Mesenchymal stem cell (in vitro differentiated cells and primary cell): ENCODE data around the gene CDR2.

ENCODE experiments used
- DNase-seq: peaks from one replicate; pipeline ENCODE4 v3.0.0-alpha.2; 2013
- H2AFZ ChIP-seq: one replicate; pipeline ENCODE4 v1.6.1; 2013; ENCODE audit warnings: low read depth, mild to moderate bottlenecking, control low read depth, inconsistent platforms, low read length, moderate library complexity
- H2AK5ac ChIP-seq: 2 replicates; pipeline ENCODE4 v1.6.1; 2013; ENCODE audit warnings: low read length, moderate library complexity, mild to moderate bottlenecking, inconsistent platforms; ENCODE audit not compliant: severe bottlenecking
- H2BK120ac ChIP-seq: one replicate; pipeline ENCODE4 v1.6.1; 2013; ENCODE audit warnings: low read depth, mild to moderate bottlenecking, inconsistent platforms, low read length, moderate library complexity
- H2BK12ac ChIP-seq, 2 experiments: one replicate each; pipeline ENCODE4 v1.6.1; 2013; ENCODE audit warnings: inconsistent platforms in 2 of 2, low read length in 2 of 2, mild to moderate bottlenecking in 2 of 2, moderate library complexity in 2 of 2, control low read depth in 1 of 2
- H2BK15ac ChIP-seq: one replicate; pipeline ENCODE4 v1.6.1; 2013; ENCODE audit warnings: mild to moderate bottlenecking, low read depth, inconsistent platforms; ENCODE audit not compliant: poor library complexity, severe bottlenecking
- H2BK5ac ChIP-seq: 2 replicates; pipeline ENCODE4 v1.6.1; 2013; ENCODE audit warnings: low read depth, mild to moderate bottlenecking, low read length, control low read depth, inconsistent platforms; ENCODE audit not compliant: poor library complexity, severe bottlenecking
- H3K14ac ChIP-seq, 2 experiments: one replicate each; pipeline ENCODE4 v1.6.1; 2013; ENCODE audit warnings: inconsistent platforms in 2 of 2, low read length in 2 of 2, control low read depth in 1 of 2, mild to moderate bottlenecking in 1 of 2, moderate library complexity in 1 of 2
- H3K18ac ChIP-seq, 2 experiments: one replicate each; pipeline ENCODE4 v1.6.1; 2013; ENCODE audit warnings: inconsistent platforms in 2 of 2, low read length in 2 of 2, control low read depth in 1 of 2, low read depth in 1 of 2, mild to moderate bottlenecking in 1 of 2
- H3K23ac ChIP-seq, 2 experiments: one replicate each; pipeline ENCODE4 v1.6.1; 2013; ENCODE audit warnings: inconsistent platforms in 2 of 2, low read length in 2 of 2, mild to moderate bottlenecking in 2 of 2, moderate library complexity in 2 of 2, control low read depth in 1 of 2
- H3K27ac ChIP-seq: 2 replicates; pipeline ENCODE4 v1.5.1; 2013; ENCODE audit warnings: mild to moderate bottlenecking, moderate library complexity, low read length, control low read depth, inconsistent platforms; ENCODE audit not compliant: poor library complexity, severe bottlenecking
- H3K27me3 ChIP-seq, 2 experiments: 2 replicates each; pipeline versions ENCODE4 v1.6.1 to v1.7.0; 2013; ENCODE audit warnings: low read length in 2 of 2, mild to moderate bottlenecking in 2 of 2, moderate library complexity in 2 of 2, control low read depth in 1 of 2, inconsistent platforms in 1 of 2; ENCODE audit not compliant: control insufficient read depth in 1 of 2, insufficient read depth in 1 of 2
- H3K36me3 ChIP-seq, 2 experiments: 2 replicates each; pipeline versions ENCODE4 v1.6.1 to v1.7.0; 2013; ENCODE audit warnings: low read length in 2 of 2, control low read depth in 1 of 2, inconsistent platforms in 1 of 2, low read depth in 1 of 2, mild to moderate bottlenecking in 1 of 2; ENCODE audit not compliant: insufficient read depth in 2 of 2, control insufficient read depth in 1 of 2
- H3K4ac ChIP-seq, 2 experiments: one replicate each; pipeline ENCODE4 v1.6.1; 2013; ENCODE audit warnings: inconsistent platforms in 2 of 2, low read length in 2 of 2, mild to moderate bottlenecking in 2 of 2, moderate library complexity in 2 of 2, control low read depth in 1 of 2, low read depth in 1 of 2
- H3K4me1 ChIP-seq: 2 replicates; pipeline ENCODE4 v1.6.1; 2013; ENCODE audit warnings: low read depth, low read length, control low read depth; ENCODE audit not compliant: control insufficient read depth, insufficient read depth
- H3K4me2 ChIP-seq: 2 replicates; pipeline ENCODE4 v1.6.1; 2013; ENCODE audit warnings: low read length, mild to moderate bottlenecking, inconsistent platforms; ENCODE audit not compliant: poor library complexity, severe bottlenecking
- H3K4me3 ChIP-seq, 2 experiments: 2 replicates each; pipeline versions ENCODE4 v1.5.1 to v1.7.0; 2013; ENCODE audit warnings: low read length in 2 of 2, mild to moderate bottlenecking in 2 of 2, control low read depth in 1 of 2, low read depth in 1 of 2; ENCODE audit not compliant: insufficient read depth in 1 of 2
- H3K79me1 ChIP-seq: replicated peaks from 2 replicates; pipeline ENCODE4 v1.6.1; 2013; ENCODE audit warnings: mild to moderate bottlenecking, control low read depth, low read length, inconsistent platforms; ENCODE audit not compliant: poor library complexity, severe bottlenecking
- H3K9ac ChIP-seq: 2 replicates; pipeline ENCODE4 v1.7.0; 2013; ENCODE audit warnings: mild to moderate bottlenecking, low read length, moderate library complexity
- H3K9me3 ChIP-seq: 2 replicates; pipeline ENCODE4 v1.7.0; 2013; ENCODE audit warnings: mild to moderate bottlenecking, low read length; ENCODE audit not compliant: control insufficient read depth
- H4K8ac ChIP-seq: one replicate; pipeline ENCODE4 v1.6.1; 2013; ENCODE audit warnings: inconsistent platforms, mild to moderate bottlenecking, low read length, moderate library complexity
- H4K91ac ChIP-seq: one replicate; pipeline ENCODE4 v1.6.1; 2013; ENCODE audit warnings: mild to moderate bottlenecking, low read length, inconsistent platforms
- WGBS: methylation state at CpG from one replicate; pipeline ENCODE4 v1.1.7; 2013; ENCODE audit warnings: mixed read lengths; 5-methylcytosine and 5-hydroxymethylcytosine counted together

CDR2 gene

DNA sequence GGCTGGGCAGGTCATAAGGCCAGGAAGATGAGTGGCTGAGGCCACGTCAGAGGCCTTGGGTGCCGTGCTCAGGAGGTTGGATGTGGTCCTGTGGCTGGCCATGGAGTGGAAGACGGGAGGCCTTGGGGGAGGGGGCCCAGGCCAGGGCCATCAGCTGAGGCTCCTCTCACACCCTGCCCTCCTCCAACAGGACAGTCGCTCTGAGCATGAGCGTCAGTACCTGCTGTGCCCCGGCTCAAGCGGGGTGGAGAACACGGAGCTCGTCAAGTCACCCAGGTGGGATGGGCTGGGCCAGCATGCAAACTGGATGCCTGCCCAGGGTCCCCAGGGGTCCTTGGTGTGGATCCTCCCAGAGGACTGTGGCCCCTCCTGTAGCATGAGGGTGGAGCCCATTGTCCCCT lies 58.0 kb downstream of the CDR2 start:
- H3K79me1 ChIP-seq, result peaks cover 15% of the 10 kb centered on the region
- no peak overlapping the region for H3K18ac ChIP-seq
- no peak overlapping the region for H2AK5ac ChIP-seq
- H2BK12ac ChIP-seq, result no peak overlapping the region
- peaks cover 68 to 84% of the 10 kb centered on the region in 2 experiments for H3K36me3 ChIP-seq
- H4K91ac ChIP-seq, result no peak overlapping the region
- H2AFZ ChIP-seq, result no peak overlapping the region
- no peak overlapping the region for H3K4me3 ChIP-seq
- WGBS, result 95% methylated on average over 9 of the region's 9 CpGs
- no peak overlapping the region for H3K14ac ChIP-seq
- no peak overlapping the region for H2BK120ac ChIP-seq
- H3K4ac ChIP-seq, result no peak overlapping the region
- H3K9me3 ChIP-seq, result no peaks in the 10 kb centered on the region
- no peak overlapping the region for H3K9ac ChIP-seq
- peak overlapping the region in 1 of 2 experiments; percentile 92 for H3K23ac ChIP-seq
- no peak overlapping the region for H2BK15ac ChIP-seq
- no peak overlapping the region for H2BK5ac ChIP-seq
- peaks cover 4% of the 10 kb centered on the region for H3K4me1 ChIP-seq
- H3K27me3 ChIP-seq, result no peaks in the 10 kb centered on the region
- no peak overlapping the region for H3K4me2 ChIP-seq
- H4K8ac ChIP-seq, result no peak overlapping the region
- no peak overlapping the region for H3K27ac ChIP-seq
- DNase-seq, result no peak

DNA sequence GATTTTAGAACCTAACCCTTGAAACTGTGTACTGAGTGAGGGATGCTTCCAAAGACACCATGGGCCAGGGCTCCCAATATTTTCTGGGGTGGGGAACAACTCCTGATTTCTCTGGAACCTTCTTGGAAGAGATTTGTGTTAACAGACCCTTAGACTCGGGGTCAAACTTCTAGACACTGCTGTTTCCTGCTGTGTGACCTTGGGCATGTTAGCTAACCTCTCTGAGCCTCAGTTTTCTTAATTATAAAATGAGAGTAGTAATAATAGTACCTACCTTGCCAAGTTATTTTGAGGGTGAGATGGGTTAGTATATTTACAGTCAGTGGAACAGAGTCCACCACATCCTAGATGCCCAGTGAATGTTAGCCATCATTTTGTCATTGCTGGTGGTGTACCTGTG lies 58.4 kb downstream of the CDR2 start:
- Histone ChIP-seq H3K27me3 (no peaks in the 10 kb centered on the region), H3K4me1 (peaks cover 3% of the 10 kb centered on the region), H2BK15ac (no peak overlapping the region), H3K14ac (no peak overlapping the region), H4K8ac (no peak overlapping the region), H3K9me3 (no peaks in the 10 kb centered on the region), H3K27ac (no peak overlapping the region), H3K79me1 (peaks cover 14% of the 10 kb centered on the region), H3K36me3 (peaks cover 67 to 85% of the 10 kb centered on the region in 2 experiments), H3K4ac (no peak overlapping the region), H3K18ac (no peak overlapping the region), H3K4me2 (no peak overlapping the region), H2AK5ac (no peak overlapping the region), H2BK120ac (no peak overlapping the region), H4K91ac (no peak overlapping the region), H3K9ac (no peak overlapping the region), H3K23ac (peak overlapping the region in 1 of 2 experiments; percentile 92), H2BK5ac (no peak overlapping the region), H2BK12ac (no peak overlapping the region), H2AFZ (no peak overlapping the region), H3K4me3 (no peak overlapping the region)
- WGBS, result no CpG with 5 or more reads among the region's 1 CpG
- no peak for DNase-seq

DNA sequence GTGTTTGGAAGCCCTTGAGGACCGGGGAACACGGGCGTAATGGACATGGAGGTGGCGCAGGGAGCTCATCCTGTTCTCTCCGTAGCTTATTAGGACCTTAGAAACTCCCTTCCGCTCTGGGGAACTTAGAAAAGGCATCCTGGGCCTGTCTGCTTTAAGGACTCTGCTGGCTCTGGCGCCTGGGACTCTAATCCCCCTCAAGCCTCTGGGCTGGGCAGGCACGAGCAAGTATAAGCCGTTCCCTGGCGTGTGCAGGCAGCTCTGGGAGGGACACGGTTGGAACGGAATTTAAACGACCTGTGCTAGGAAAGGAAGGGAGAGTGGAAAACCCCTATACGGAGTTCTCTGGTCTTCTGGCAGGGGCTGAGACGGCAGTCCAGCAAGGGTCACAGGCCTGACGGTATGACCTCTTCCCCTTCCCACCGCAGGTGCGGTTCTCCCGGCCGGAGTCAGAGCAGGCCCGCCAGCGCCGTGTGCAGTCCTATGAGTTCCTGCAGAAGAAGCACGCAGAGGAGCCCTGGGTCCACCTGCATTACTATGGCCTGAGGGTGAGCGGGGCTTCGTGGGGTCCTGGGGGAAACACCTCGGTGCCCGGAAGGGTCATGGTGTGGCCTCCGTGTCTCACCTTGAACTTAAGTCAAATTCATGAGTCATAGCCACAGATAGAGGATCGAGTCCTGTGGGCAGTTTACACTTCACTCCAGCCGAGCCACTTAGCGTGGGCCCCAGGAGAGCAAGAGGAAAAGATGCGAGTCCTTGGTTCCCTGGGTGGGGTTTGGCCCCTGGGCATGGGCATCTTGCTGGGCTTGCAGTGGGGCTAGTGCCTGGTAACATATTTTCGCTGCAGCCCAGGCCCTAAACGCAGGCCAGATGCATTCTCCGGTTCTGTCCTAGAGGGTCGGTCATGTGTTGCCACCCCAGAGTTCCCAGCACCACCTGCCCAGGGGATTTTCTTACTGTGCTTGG lies 59.5 kb downstream of the CDR2 start:
- no peak overlapping the region for H2BK120ac ChIP-seq
- 91% methylated on average over 37 of the region's 37 CpGs for WGBS
- no peak overlapping the region for H2AK5ac ChIP-seq
- no peak overlapping the region for H3K23ac ChIP-seq
- H3K9ac ChIP-seq, result no peak overlapping the region
- no peak overlapping the region for H2BK12ac ChIP-seq
- H3K36me3 ChIP-seq, result peaks cover 73 to 84% of the 10 kb centered on the region in 2 experiments
- DNase-seq, result no peak
- H3K27ac ChIP-seq, result no peak overlapping the region
- H3K4me3 ChIP-seq, result no peak overlapping the region
- no peak overlapping the region for H4K8ac ChIP-seq
- no peak overlapping the region for H3K18ac ChIP-seq
- peaks cover 14% of the 10 kb centered on the region for H3K79me1 ChIP-seq
- no peak overlapping the region for H3K14ac ChIP-seq
- no peak overlapping the region for H2BK5ac ChIP-seq
- H3K4me1 ChIP-seq, result peaks cover 3% of the 10 kb centered on the region
- no peaks in the 10 kb centered on the region for H3K9me3 ChIP-seq
- H3K4me2 ChIP-seq, result no peak overlapping the region
- H3K27me3 ChIP-seq, result no peaks in the 10 kb centered on the region
- no peak overlapping the region for H3K4ac ChIP-seq
- H2AFZ ChIP-seq, result no peak overlapping the region
- H2BK15ac ChIP-seq, result no peak overlapping the region
- H4K91ac ChIP-seq, result no peak overlapping the region

DNA sequence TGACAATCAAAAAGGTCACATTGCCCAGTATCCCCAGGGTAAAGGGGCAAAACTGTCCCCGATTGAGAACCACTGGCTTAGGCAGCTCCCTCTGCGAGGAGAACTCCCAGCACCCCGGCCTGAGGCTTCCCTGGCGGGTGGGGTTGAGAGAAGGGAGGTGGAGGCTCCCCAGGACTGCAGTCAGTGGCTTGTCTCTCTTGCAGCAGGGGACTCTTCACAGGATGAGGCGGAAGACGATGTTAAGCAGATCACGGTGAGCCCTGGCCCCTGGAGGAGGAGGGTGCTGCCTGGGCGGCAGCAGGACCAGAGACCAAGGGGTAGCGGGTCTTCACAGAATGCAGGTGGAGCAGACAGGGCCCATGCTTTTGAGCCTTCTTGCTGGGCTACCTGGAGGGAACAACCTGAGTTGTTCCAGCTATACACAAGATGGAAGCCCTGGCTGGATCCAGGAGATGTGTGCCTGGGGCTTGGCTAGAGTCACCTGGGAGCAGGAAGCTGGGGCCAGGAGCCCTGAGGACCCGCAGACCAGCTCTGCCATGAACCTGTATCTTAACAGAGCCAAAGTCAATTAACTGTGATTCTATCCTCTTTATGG lies 60.4 kb downstream of the CDR2 start:
- peaks cover 20% of the 10 kb centered on the region for H3K79me1 ChIP-seq
- no peak overlapping the region for H3K4ac ChIP-seq
- H2BK5ac ChIP-seq, result no peak overlapping the region
- no peak overlapping the region for H4K8ac ChIP-seq
- no peak overlapping the region for H3K4me3 ChIP-seq
- no peak overlapping the region for H2AK5ac ChIP-seq
- H2AFZ ChIP-seq, result no peak overlapping the region
- no peak overlapping the region for H3K18ac ChIP-seq
- DNase-seq, result no peak
- H2BK12ac ChIP-seq, result no peak overlapping the region
- 96% methylated on average over 9 of the region's 10 CpGs for WGBS
- no peaks in the 10 kb centered on the region for H3K9me3 ChIP-seq
- peaks cover 4% of the 10 kb centered on the region for H3K4me1 ChIP-seq
- H3K27me3 ChIP-seq, result no peaks in the 10 kb centered on the region
- H2BK15ac ChIP-seq, result no peak overlapping the region
- H3K27ac ChIP-seq, result no peak overlapping the region
- H3K14ac ChIP-seq, result no peak overlapping the region
- H3K9ac ChIP-seq, result no peak overlapping the region
- H3K36me3 ChIP-seq, result peaks cover 81 to 86% of the 10 kb centered on the region in 2 experiments
- H3K23ac ChIP-seq, result no peak overlapping the region
- H4K91ac ChIP-seq, result no peak overlapping the region
- no peak overlapping the region for H2BK120ac ChIP-seq
- no peak overlapping the region for H3K4me2 ChIP-seq
